Endothelial cell of umbilical vein (primary cell): ENCODE measurements around the gene RPRM. TPM values are rescaled to one million over a fixed set of nuclear protein-coding genes. Genes with fewer than 3 reads are reported as not detected.

ENCODE experiments used
- BruUV-seq: library from RNA; stranded (reverse); fragments of 400-500 nt; replicated peaks from 2 replicates; lab custom pipeline; 2021; lab: Mats Ljungman, UMichigan
- CTCF ChIA-PET: fragments of 300-600, 350-600 bp; sonication (Branson Sonifier 250); formaldehyde crosslinking; loops from one replicate; lab custom pipeline; 2021; ENCODE audit warnings: antibody characterized with exemption, inconsistent platforms; lab: Charles Lee
- POLR2A ChIA-PET: fragments of 300-600, 350-600 bp; sonication (Branson Sonifier 250); formaldehyde crosslinking; loops from one replicate; lab custom pipeline; 2021; ENCODE audit warnings: antibody characterized with exemption, inconsistent platforms; lab: Charles Lee
- DNase-seq: peaks from one replicate; pipeline ENCODE4 v3.0.0-alpha.2; 2011; ENCODE audit warnings: low read depth, low spot score
- FAIRE-seq: peaks from 2 replicates; lab custom pipeline; 2011; peaks lifted over from hg19 to GRCh38; lab: Jason Lieb, UNC
- H2AFZ ChIP-seq: 2 replicates; pipeline ENCODE4 v1.6.0; 2012; ENCODE audit warnings: low read depth, low read length, control low read depth, inconsistent platforms
- H3K27ac ChIP-seq: 2 replicates; pipeline ENCODE4 v1.5.1; 2011; ENCODE audit warnings: low read depth, mild to moderate bottlenecking, control low read depth, low read length, moderate library complexity; ENCODE audit not compliant: insufficient read depth
- H3K27me3 ChIP-seq, 2 experiments: 2 replicates each; pipeline versions ENCODE4 v1.6.0 to v1.6.1; 2011; ENCODE audit warnings: low read length in 2 of 2, mixed read lengths in 1 of 2; ENCODE audit not compliant: control insufficient read depth in 2 of 2, insufficient read depth in 2 of 2
- H3K36me3 ChIP-seq, 2 experiments: 2 replicates in 1 of 2; 3 replicates in 1 of 2; pipeline ENCODE4 v1.5.1; 2011; ENCODE audit warnings: low read length in 2 of 2, mild to moderate bottlenecking in 1 of 2, moderate library complexity in 1 of 2; ENCODE audit not compliant: control insufficient read depth in 2 of 2, insufficient read depth in 2 of 2; ENCODE audit errors: extremely low read depth in 1 of 2
- H3K4me1 ChIP-seq: 3 replicates; pipeline ENCODE4 v1.5.1; 2011; ENCODE audit warnings: mild to moderate bottlenecking, low read length; ENCODE audit not compliant: control insufficient read depth, insufficient read depth; ENCODE audit errors: extremely low read depth
- H3K4me2 ChIP-seq: 2 replicates; pipeline ENCODE4 v1.6.1; 2011; ENCODE audit warnings: low read length, control low read depth, mixed read lengths; ENCODE audit not compliant: insufficient read depth
- H3K4me3 ChIP-seq, 3 experiments: fragments of 200-600 bp in 1 of 3; sonication (generic), shearing (Covaris generic) in 1 of 3; replicated peaks in 1 of 3; 2 replicates each; pipeline ENCODE4 v1.5.1; 2011 to 2016; ENCODE audit warnings: control low read depth in 3 of 3, low read length in 3 of 3, mild to moderate bottlenecking in 2 of 3, inconsistent platforms in 1 of 3, low read depth in 1 of 3, moderate library complexity in 1 of 3; ENCODE audit not compliant: insufficient read depth in 1 of 3
- H3K79me2 ChIP-seq: 2 replicates; pipeline ENCODE4 v1.6.0; 2012; ENCODE audit warnings: low read length, inconsistent platforms; ENCODE audit not compliant: control insufficient read depth, insufficient read depth
- H3K9ac ChIP-seq: replicated peaks from 2 replicates; pipeline ENCODE3; 2011; ENCODE audit warnings: low read length, control low read depth; ENCODE audit not compliant: insufficient read depth; ENCODE audit errors: extremely low read depth
- H3K9me1 ChIP-seq: replicated peaks from 3 replicates; pipeline ENCODE4 v1.6.0; 2011; ENCODE audit warnings: mild to moderate bottlenecking, low read length; ENCODE audit not compliant: control insufficient read depth, insufficient read depth; ENCODE audit errors: extremely low read depth
- H3K9me3 ChIP-seq: replicated peaks from 2 replicates; pipeline ENCODE4 v1.5.1; 2012; ENCODE audit warnings: low read length, inconsistent platforms; ENCODE audit not compliant: control insufficient read depth, insufficient read depth
- H4K20me1 ChIP-seq: replicated peaks from 2 replicates; pipeline ENCODE3; 2011; ENCODE audit warnings: mild to moderate bottlenecking, low read length; ENCODE audit not compliant: control insufficient read depth, insufficient read depth; ENCODE audit errors: extremely low read depth
- EZH2 ChIP-seq: IDR thresholded peaks from 2 replicates; pipeline ENCODE4 v1.6.1; 2012; ENCODE audit warnings: borderline replicate concordance, low read depth, mild to moderate bottlenecking, moderate library complexity, low read length, inconsistent platforms; ENCODE audit not compliant: severe bottlenecking
- FOS ChIP-seq: IDR thresholded peaks from 2 replicates; pipeline ENCODE4 v1.6.1; 2011; ENCODE audit warnings: mild to moderate bottlenecking, low read length, moderate library complexity, borderline replicate concordance; ENCODE audit not compliant: insufficient read depth
- JUN ChIP-seq: IDR thresholded peaks from 2 replicates; pipeline ENCODE4 v1.6.1; 2011; ENCODE audit warnings: borderline replicate concordance, low read depth; ENCODE audit not compliant: insufficient read length, insufficient read depth
- MYC ChIP-seq: IDR thresholded peaks from one replicate; pipeline ENCODE4 v1.6.1; 2011; ENCODE audit warnings: mild to moderate bottlenecking, low read depth, low read length
- POLR2A ChIP-seq: IDR thresholded peaks from 2 replicates; pipeline ENCODE4 v1.6.1; 2012; ENCODE audit warnings: low read depth, mild to moderate bottlenecking, control low read depth, low read length
- POLR2AphosphoS5 ChIP-seq: IDR thresholded peaks from 2 replicates; pipeline ENCODE4 v1.6.1; 2012; ENCODE audit warnings: low read depth, mild to moderate bottlenecking, control low read depth, low read length, moderate library complexity; ENCODE audit not compliant: insufficient read depth
- dilution Hi-C: fragments of 300-500 bp; cut with MboI; formaldehyde crosslinking; loops from one replicate; pipeline ENCODE4 v1.15.0; 2019; ENCODE audit warnings: low sequenced_read_pairs; ENCODE audit not compliant: extremely low pct_ligation_motif_present
- intact Hi-C: fragments of 100-400 bp; cut with micrococcal nuclease; formaldehyde crosslinking; loops from one replicate; pipeline ENCODE4 v1.10.0; 2022
- polyA plus RNA-seq, 4 experiments: library from polyadenylated mRNA; depleted of rRNA in 3 of 4; stranded (reverse) in 3 of 4; unstranded in 1 of 4; fragments of >200 nt; gene quantifications; 2 replicates each; pipeline versions ENCODE4 v1.2.1 to v1.2.3, GENCODE V29; 2011 to 2012; ENCODE audit warnings: missing spikeins in 1 of 4
- total RNA-seq: library from RNA; stranded (reverse); gene quantifications from 2 replicates; pipeline ENCODE4 v1.2.3, GENCODE V29; 2021
- TF ChIP-seq, protein P1 (sequence below), 2 donors: IDR thresholded peaks; 1 replicate in 1 of 2; 2 replicates in 1 of 2; pipeline ENCODE4 v1.5.1; 2011; ENCODE audit warnings: low read length in 2 of 2, mild to moderate bottlenecking in 2 of 2, moderate library complexity in 2 of 2, control low read depth in 1 of 2, inconsistent platforms in 1 of 2, low read depth in 1 of 2; ENCODE audit not compliant: insufficient read depth in 1 of 2; ENCODE audit errors: extremely low read depth in 1 of 2
- TF ChIP-seq, protein P2 (sequence below): IDR thresholded peaks from 2 replicates; pipeline ENCODE4 v1.6.1; 2011; ENCODE audit not compliant: insufficient read depth, insufficient read length

Gene RPRM
- total and polyA plus RNA-seq, 2 donors (not counting 3 experiments of a cell fraction or from before 2014, with no cell fraction given) = not detected

GRCh38 chr2:153451611-153452010, 27.0 kb downstream of the RPRM start:
- H3K9ac ChIP-seq = no peak overlapping the region
- no TSS peak for BruUV-seq
- no peak for TF ChIP-seq POLR2AphosphoS5
- TF ChIP-seq, protein P1, sequence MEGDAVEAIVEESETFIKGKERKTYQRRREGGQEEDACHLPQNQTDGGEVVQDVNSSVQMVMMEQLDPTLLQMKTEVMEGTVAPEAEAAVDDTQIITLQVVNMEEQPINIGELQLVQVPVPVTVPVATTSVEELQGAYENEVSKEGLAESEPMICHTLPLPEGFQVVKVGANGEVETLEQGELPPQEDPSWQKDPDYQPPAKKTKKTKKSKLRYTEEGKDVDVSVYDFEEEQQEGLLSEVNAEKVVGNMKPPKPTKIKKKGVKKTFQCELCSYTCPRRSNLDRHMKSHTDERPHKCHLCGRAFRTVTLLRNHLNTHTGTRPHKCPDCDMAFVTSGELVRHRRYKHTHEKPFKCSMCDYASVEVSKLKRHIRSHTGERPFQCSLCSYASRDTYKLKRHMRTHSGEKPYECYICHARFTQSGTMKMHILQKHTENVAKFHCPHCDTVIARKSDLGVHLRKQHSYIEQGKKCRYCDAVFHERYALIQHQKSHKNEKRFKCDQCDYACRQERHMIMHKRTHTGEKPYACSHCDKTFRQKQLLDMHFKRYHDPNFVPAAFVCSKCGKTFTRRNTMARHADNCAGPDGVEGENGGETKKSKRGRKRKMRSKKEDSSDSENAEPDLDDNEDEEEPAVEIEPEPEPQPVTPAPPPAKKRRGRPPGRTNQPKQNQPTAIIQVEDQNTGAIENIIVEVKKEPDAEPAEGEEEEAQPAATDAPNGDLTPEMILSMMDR (IDR thresholded peaks at IDR 0.05; ENCODE audit: extremely low read depth in 1 of 2, insufficient read depth in 1 of 2, low read depth in 1 of 2, low read length in 2 of 2) = no peak
- TF ChIP-seq, protein P2, sequence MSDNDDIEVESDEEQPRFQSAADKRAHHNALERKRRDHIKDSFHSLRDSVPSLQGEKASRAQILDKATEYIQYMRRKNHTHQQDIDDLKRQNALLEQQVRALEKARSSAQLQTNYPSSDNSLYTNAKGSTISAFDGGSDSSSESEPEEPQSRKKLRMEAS = no peak
- TF ChIP-seq MYC = no peak
- TF ChIP-seq JUN = no peak
- H3K27me3 ChIP-seq = no peaks in the 10 kb centered on the region
- POLR2A ChIA-PET = no interaction called here
- H3K79me2 ChIP-seq = no peaks in the 10 kb centered on the region
- H3K9me3 ChIP-seq = peaks cover 2% of the 10 kb centered on the region
- H3K4me1 ChIP-seq = no peaks in the 10 kb centered on the region
- intact Hi-C loops (no loop called here), dilution Hi-C loops (no loop called here)
- no peaks in the 10 kb centered on the region for H3K36me3 ChIP-seq
- no peaks in the 10 kb centered on the region for H4K20me1 ChIP-seq
- H3K27ac ChIP-seq = no peak overlapping the region
- CTCF ChIA-PET = no interaction called here
- DNase-seq (no peak), FAIRE-seq (no peak)
- no peak overlapping the region for H3K4me2 ChIP-seq
- H3K9me1 ChIP-seq = no peaks in the 10 kb centered on the region
- no peak overlapping the region for H2AFZ ChIP-seq
- H3K4me3 ChIP-seq = no peak overlapping the region

DNA sequence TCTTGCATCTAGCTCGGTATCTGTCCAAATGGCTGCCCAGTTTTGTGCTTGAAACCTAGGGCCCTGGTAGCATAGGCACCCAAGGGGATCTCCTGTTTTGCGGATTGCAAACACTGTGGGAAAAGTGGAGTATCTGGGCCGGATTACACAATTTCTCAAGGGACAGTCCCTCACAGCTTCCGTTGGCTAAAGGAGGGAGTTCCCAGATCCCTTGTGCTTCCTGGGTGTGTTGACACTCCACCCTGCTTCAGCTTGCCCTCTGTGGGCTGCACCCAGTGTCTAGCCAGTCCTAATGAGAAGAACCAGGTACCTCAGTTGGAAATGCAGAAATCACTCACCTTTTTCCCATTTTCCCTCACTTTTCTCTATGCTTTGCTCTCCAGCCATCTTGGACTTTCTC, 35.5 kb downstream of the RPRM start:
- dilution Hi-C loops (no loop called here), intact Hi-C loops (no loop called here)
- Histone ChIP-seq H2AFZ (no peak overlapping the region), H4K20me1 (no peaks in the 10 kb centered on the region), H3K9me1 (no peaks in the 10 kb centered on the region), H3K9ac (no peak overlapping the region), H3K4me1 (no peaks in the 10 kb centered on the region), H3K27ac (no peak overlapping the region), H3K4me3 (no peak overlapping the region), H3K36me3 (no peaks in the 10 kb centered on the region), H3K4me2 (no peak overlapping the region), H3K9me3 (no peaks in the 10 kb centered on the region), H3K79me2 (no peaks in the 10 kb centered on the region), H3K27me3 (no peaks in the 10 kb centered on the region)
- POLR2A ChIA-PET = no interaction called here
- no peak for DNase-seq
- CTCF ChIA-PET = no interaction called here
- FAIRE-seq = no peak
- TF ChIP-seq FOS (no peak), POLR2AphosphoS5 (no peak), MYC (no peak), POLR2A (no peak), JUN (no peak), EZH2 (no peak)
- TF ChIP-seq, protein P2 = no peak
- TF ChIP-seq, protein P1 (IDR thresholded peaks at IDR 0.05; ENCODE audit: extremely low read depth in 1 of 2, insufficient read depth in 1 of 2, low read depth in 1 of 2, low read length in 2 of 2) = no peak
- no TSS peak for BruUV-seq
